ENCODE measurements around the gene AFDN. TPM values are rescaled to one million over a fixed set of nuclear protein-coding genes. Genes with fewer than 3 reads are reported as not detected.

The AFDN gene
- total RNA-seq, 2 donors from 2014 or later, result 214 to 239 TPM

DNA sequence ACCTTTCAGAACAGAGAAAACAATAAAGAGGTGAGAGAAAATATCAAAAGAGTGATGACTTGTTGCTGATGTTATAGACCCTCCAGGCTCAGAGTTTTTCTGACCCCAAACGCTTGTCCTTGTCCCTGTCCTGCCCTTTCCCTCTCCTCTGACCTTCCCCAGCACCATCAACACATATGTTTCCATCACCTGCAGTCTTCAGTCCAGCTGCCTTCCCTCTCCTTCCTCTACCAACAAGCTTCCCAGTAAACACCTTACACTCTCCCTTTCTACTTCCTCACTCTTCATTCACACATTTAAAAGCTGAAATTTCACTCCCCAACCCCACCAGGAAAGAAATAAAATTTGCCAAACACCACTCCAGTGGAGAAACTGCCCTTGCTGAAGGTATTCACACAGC, 25.4 kb upstream of the AFDN start:
- H3K4me3 Mint-ChIP-seq, result no peak overlapping the region

DNA sequence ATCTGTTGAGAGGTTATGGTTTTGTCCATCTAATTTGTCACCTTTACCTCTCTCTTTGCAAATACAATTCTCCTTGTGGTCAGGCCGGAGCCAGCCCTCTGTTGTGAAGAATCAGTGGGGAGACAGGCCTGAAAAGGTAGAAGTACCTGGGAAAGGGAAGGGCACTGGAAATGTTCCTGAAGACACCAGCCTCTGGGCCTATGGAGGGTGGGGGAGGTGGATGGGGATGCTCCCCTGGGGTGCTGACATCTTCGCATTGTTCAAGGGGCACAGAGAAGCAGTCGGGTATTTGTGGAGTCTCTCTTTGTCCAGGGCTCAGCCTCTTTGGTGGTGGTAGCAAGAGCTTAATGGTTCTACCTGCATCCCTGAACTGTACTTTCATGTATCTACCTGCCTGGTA, 24.4 kb upstream of the AFDN start:
- H3K4me1 Mint-ChIP-seq, result peaks cover 29% of the 10 kb centered on the region
- WGBS, 2 experiments (ENCODE audit: insufficient coverage in 1 of 2, insufficient read length in 1 of 2), result 98% methylated on average over 3 of the region's 3 CpGs; no CpG with 5 or more reads in 1 of the 2 experiments
- H3K9me3 Mint-ChIP-seq, result no peaks in the 10 kb centered on the region
- no peak overlapping the region for H3K4me3 Mint-ChIP-seq
- no peaks in the 10 kb centered on the region for H3K36me3 Mint-ChIP-seq (ENCODE audit: low read depth)
- Histone ChIP-seq H3K4me3 (ENCODE audit: low read length) (no peak overlapping the region), H3K9ac (ENCODE audit: extremely low read depth, low read length, poor library complexity, severe bottlenecking) (no peak overlapping the region), H3K27me3 (ENCODE audit: control insufficient read depth, insufficient read depth, low read length, poor library complexity, severe bottlenecking) (no peaks in the 10 kb centered on the region), H3K4me1 (ENCODE audit: control insufficient read depth, insufficient read depth, low read length) (no peaks in the 10 kb centered on the region), H3K9me3 (ENCODE audit: control insufficient read depth, low read length) (no peaks in the 10 kb centered on the region), H3K36me3 (ENCODE audit: control insufficient read depth, insufficient read depth, low read length) (no peaks in the 10 kb centered on the region), H3K27ac (ENCODE audit: low read depth, low read length) (no peak overlapping the region)
- peaks cover 4% of the 10 kb centered on the region for H3K27me3 Mint-ChIP-seq (ENCODE audit: insufficient read depth)
- TF ChIP-seq CTCF (conservative IDR thresholded peaks at IDR 0.05), result no peak
- H3K27ac Mint-ChIP-seq, result no peak overlapping the region
- DNase-seq, result no peak

More for the DNA sequence above, 25.4 kb upstream of the AFDN start:
- 57 to 89% methylated on average over 1 of the region's 1 CpG for WGBS, 2 experiments (ENCODE audit: insufficient coverage in 1 of 2, insufficient read length in 1 of 2)
- no peak overlapping the region for H3K27ac Mint-ChIP-seq
- no peak for TF ChIP-seq CTCF (conservative IDR thresholded peaks at IDR 0.05)
- H3K9me3 Mint-ChIP-seq, result no peaks in the 10 kb centered on the region
- H3K4me3 ChIP-seq (ENCODE audit: low read length), result no peak overlapping the region
- no peaks in the 10 kb centered on the region for H3K4me1 ChIP-seq (ENCODE audit: control insufficient read depth, insufficient read depth, low read length)
- peaks cover 10% of the 10 kb centered on the region for H3K27me3 Mint-ChIP-seq (ENCODE audit: insufficient read depth)
- H3K27ac ChIP-seq (ENCODE audit: low read depth, low read length), result no peak overlapping the region
- H3K27me3 ChIP-seq (ENCODE audit: control insufficient read depth, insufficient read depth, low read length, poor library complexity, severe bottlenecking), result no peaks in the 10 kb centered on the region
- no peaks in the 10 kb centered on the region for H3K36me3 ChIP-seq (ENCODE audit: control insufficient read depth, insufficient read depth, low read length)
- no peak for DNase-seq
- no peaks in the 10 kb centered on the region for H3K36me3 Mint-ChIP-seq (ENCODE audit: low read depth)
- peaks cover 24% of the 10 kb centered on the region for H3K4me1 Mint-ChIP-seq
- no peaks in the 10 kb centered on the region for H3K9me3 ChIP-seq (ENCODE audit: control insufficient read depth, low read length)
- H3K9ac ChIP-seq (ENCODE audit: extremely low read depth, low read length, poor library complexity, severe bottlenecking), result no peak overlapping the region

DNA sequence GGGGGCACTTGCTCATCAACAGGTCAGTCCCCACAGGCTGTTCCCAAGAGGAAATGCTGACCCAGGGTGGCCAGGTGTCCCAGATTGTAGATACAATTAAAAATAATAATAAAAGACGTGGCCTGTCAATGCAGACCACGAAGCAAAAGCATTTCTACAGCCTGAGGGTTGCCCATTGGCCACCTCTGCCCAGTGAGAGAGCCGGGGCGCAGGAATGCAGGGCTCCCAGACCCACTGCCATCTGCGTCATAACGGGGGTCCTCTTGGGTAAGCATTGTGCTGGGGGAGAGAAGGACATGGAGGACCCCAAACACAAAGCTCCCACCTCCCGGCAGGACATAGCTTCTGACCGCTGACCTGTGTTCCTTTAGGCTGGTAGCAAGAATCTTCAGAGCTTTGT, 22.9 kb upstream of the AFDN start:
- 97 to 100% methylated on average over 4 to 8 of the region's 8 CpGs for WGBS, 2 experiments (ENCODE audit: insufficient coverage in 1 of 2, insufficient read length in 1 of 2)
- no peak overlapping the region for H3K27ac Mint-ChIP-seq
- Histone ChIP-seq H3K9me3 (ENCODE audit: control insufficient read depth, low read length) (no peaks in the 10 kb centered on the region), H3K9ac (ENCODE audit: extremely low read depth, low read length, poor library complexity, severe bottlenecking) (no peak overlapping the region), H3K36me3 (ENCODE audit: control insufficient read depth, insufficient read depth, low read length) (no peaks in the 10 kb centered on the region), H3K27me3 (ENCODE audit: control insufficient read depth, insufficient read depth, low read length, poor library complexity, severe bottlenecking) (no peaks in the 10 kb centered on the region), H3K4me1 (ENCODE audit: control insufficient read depth, insufficient read depth, low read length) (no peaks in the 10 kb centered on the region), H3K4me3 (ENCODE audit: low read length) (no peak overlapping the region), H3K27ac (ENCODE audit: low read depth, low read length) (no peak overlapping the region)
- no peaks in the 10 kb centered on the region for H3K27me3 Mint-ChIP-seq (ENCODE audit: insufficient read depth)
- H3K9me3 Mint-ChIP-seq, result no peaks in the 10 kb centered on the region
- TF ChIP-seq CTCF (conservative IDR thresholded peaks at IDR 0.05), result no peak
- DNase-seq, result no peak
- H3K4me3 Mint-ChIP-seq, result no peak overlapping the region
- H3K4me1 Mint-ChIP-seq, result peaks cover 18% of the 10 kb centered on the region
- H3K36me3 Mint-ChIP-seq (ENCODE audit: low read depth), result no peaks in the 10 kb centered on the region

All from endodermal cell (in vitro differentiated cells).